BLaER1 treated with 17β-estradiol and CSF1 and Interleukin-3, amounts not matched to agents 10 nM and 100 nM (cell line): Measurements from ENCODE around the gene ADRM1.

Source experiments
- H3K27ac ChIP-seq, 11 experiments: shearing (Covaris generic); formaldehyde crosslinking; 2 replicates each; pipeline ENCODE4 v1.8.1; 2022
- H3K27me3 ChIP-seq, 11 experiments: shearing (Covaris generic); formaldehyde crosslinking; 2 replicates each; pipeline ENCODE4 v1.8.1; 2022
- H3K36me3 ChIP-seq, 11 experiments: shearing (Covaris generic); formaldehyde crosslinking; 2 replicates each; pipeline ENCODE4 v1.8.1; 2022
- H3K4me1 ChIP-seq, 10 experiments: shearing (Covaris generic); formaldehyde crosslinking; 2 replicates each; pipeline ENCODE4 v1.8.1; 2022
- H3K4me2 ChIP-seq, 11 experiments: shearing (Covaris generic); formaldehyde crosslinking; 2 replicates each; pipeline ENCODE4 v1.8.1; 2022
- H3K4me3 ChIP-seq, 10 experiments: shearing (Covaris generic); formaldehyde crosslinking; 2 replicates each; pipeline ENCODE4 v1.8.1; 2022
- H3K9ac ChIP-seq, 11 experiments: shearing (Covaris generic); formaldehyde crosslinking; 2 replicates each; pipeline ENCODE4 v1.8.1; 2022
- H3K9me3 ChIP-seq, 11 experiments: shearing (Covaris generic); formaldehyde crosslinking; replicated peaks in 1 of 11; 2 replicates each; pipeline ENCODE4 v1.8.1; 2022
- H4K20me1 ChIP-seq, 11 experiments: shearing (Covaris generic); formaldehyde crosslinking; 2 replicates each; pipeline ENCODE4 v1.8.1; 2022
- Cebpa-rat ChIP-seq, 11 experiments: shearing (Covaris generic); IDR thresholded peaks; 2 replicates each; pipeline ENCODE4 v1.8.1; 2022

Gene ADRM1

DNA sequence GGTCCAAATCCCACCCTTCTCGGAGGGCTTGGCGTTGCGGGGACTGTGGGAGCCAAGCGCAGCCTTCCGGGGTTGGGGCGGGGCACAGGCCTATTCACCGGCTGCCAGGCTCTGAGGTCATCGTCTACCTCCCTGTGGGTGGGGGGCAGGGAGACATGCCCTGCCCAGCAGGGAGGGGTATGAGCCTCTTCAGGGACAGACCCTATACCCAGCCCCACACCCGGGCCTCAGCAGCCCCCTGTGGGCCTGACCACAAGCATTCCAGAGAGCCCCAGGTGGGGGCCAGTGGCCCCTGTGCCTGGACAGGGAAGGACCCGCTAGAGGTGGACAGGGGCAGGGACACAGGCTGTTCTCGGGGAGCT lies 52.7 kb downstream of the ADRM1 start:
- H3K4me3 ChIP-seq, result no peak overlapping the region; a peak in 2 of 20 replicates
- peak overlapping the region in 6 of 11 experiments; percentile 11 to 66 (median 62); a peak in 8 of 22 replicates for H3K9ac ChIP-seq
- TF ChIP-seq Cebpa-rat (IDR thresholded peaks at IDR 0.05), result no peak
- peak overlapping the region in 2 of 11 experiments; percentile 54 to 61; a peak in 4 of 22 replicates for H3K27ac ChIP-seq
- H3K36me3 ChIP-seq, result peaks cover 0 to 13% (median 9%) of the 10 kb centered on the region in 11 experiments; a peak in 8 of 22 replicates
- peaks cover 0 to 68% (median 25%) of the 10 kb centered on the region in 11 experiments; a peak in 11 of 22 replicates for H4K20me1 ChIP-seq
- H3K27me3 ChIP-seq, result peaks cover 0 to 13% (median 0%) of the 10 kb centered on the region in 11 experiments; a peak in 4 of 22 replicates
- peak overlapping the region; percentile 85 to 98 (median 96) for H3K4me2 ChIP-seq
- no peaks in the 10 kb centered on the region for H3K9me3 ChIP-seq
- peaks cover 44 to 69% (median 58%) of the 10 kb centered on the region in 10 experiments for H3K4me1 ChIP-seq

DNA sequence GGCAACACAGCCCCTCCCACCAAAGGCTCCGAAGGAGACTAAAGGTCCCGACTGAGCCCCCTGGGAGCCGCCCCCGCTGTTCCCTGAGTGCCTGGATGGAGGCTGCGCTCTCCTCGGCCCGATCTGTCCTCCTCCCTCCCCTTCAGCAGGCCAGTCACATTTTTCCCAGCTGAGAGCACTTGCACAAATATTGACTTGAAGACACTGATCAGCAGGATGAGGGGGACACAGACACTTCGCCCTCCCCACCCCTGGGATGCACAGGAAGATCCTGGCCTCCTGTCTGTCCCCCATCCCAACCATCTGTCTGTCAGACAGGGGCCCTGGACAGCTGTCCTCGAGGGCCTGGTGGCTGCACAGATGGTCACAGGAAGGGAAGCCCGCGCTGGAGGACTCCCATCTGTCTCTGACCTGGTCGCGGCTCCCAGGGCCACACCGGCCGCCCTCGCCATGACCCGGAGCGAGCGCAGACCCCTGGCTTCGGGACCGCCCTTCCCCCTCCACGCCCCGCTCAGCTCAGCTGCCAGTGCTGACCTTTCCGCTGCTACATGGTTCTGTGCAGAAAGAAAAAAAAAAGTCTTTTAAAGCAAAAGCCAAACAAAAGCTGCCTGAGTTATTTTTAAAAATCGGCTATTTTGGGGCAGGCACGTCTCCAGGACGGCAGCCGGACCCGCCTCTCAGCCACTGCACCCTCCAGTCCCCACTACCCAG lies 53.2 kb downstream of the ADRM1 start:
- peaks cover 0 to 8% (median 7%) of the 10 kb centered on the region in 11 experiments; a peak in 8 of 22 replicates for H3K36me3 ChIP-seq
- H3K4me3 ChIP-seq, result peak overlapping the region in 4 of 10 experiments; percentile 8 to 51 (median 38); a peak in 2 of 20 replicates
- peaks cover 44 to 69% (median 58%) of the 10 kb centered on the region in 10 experiments for H3K4me1 ChIP-seq
- H3K9me3 ChIP-seq, result no peaks in the 10 kb centered on the region
- peak overlapping the region in 9 of 11 experiments; percentile 37 to 66 (median 48); a peak in 15 of 22 replicates for H3K27ac ChIP-seq
- H3K9ac ChIP-seq, result peak overlapping the region; percentile 36 to 66 (median 57); a peak in 19 of 22 replicates
- peaks cover 0 to 64% (median 25%) of the 10 kb centered on the region in 11 experiments; a peak in 11 of 22 replicates for H4K20me1 ChIP-seq
- H3K4me2 ChIP-seq, result peak overlapping the region; percentile 85 to 98 (median 96)
- TF ChIP-seq Cebpa-rat (IDR thresholded peaks at IDR 0.05), result no peak
- H3K27me3 ChIP-seq, result peaks cover 0 to 13% (median 0%) of the 10 kb centered on the region in 11 experiments; a peak in 4 of 22 replicates

DNA sequence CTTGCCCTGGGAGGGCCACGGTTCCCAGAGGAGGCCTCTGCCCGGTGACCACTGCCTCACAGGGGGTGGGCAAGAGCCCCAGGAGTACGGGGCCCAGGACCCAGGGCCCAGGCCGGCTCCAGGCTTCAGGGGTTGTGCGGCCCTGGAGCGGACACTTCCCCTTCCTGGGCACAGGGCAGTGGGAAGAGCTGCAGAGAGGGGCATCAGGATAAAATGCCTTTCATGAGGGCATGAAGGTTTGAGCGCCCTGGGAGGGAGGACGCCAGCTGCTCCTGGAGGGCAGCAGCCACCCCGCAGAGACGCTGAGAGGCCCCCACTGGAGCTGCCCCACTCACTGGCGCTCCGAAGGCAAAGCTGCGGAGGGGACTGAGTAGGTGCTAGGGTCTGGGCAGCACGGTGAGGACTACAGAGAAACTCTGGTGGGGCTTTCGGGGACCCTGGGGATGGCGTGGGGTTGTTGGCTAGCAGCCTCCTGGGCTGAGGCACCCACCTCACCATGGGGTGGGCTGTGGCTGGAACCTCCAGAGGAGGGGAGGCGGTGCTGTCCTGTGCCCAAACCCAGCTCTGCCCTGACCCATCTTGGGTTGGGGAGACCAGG lies 53.9 kb downstream of the ADRM1 start:
- H3K27me3 ChIP-seq, result peaks cover 0 to 13% (median 0%) of the 10 kb centered on the region in 11 experiments; a peak in 4 of 22 replicates
- H3K4me2 ChIP-seq, result peak overlapping the region; percentile 85 to 98 (median 96)
- peak overlapping the region; percentile 36 to 66 (median 57); a peak in 20 of 22 replicates for H3K9ac ChIP-seq
- peaks cover 44 to 74% (median 58%) of the 10 kb centered on the region in 10 experiments for H3K4me1 ChIP-seq
- H3K4me3 ChIP-seq, result peak overlapping the region in 9 of 10 experiments; percentile 2 to 57 (median 39); a peak in 13 of 20 replicates
- H3K27ac ChIP-seq, result peak overlapping the region in 9 of 11 experiments; percentile 37 to 66 (median 48); a peak in 17 of 22 replicates
- H3K36me3 ChIP-seq, result peaks cover 0 to 2% (median 1%) of the 10 kb centered on the region in 11 experiments; a peak in 5 of 22 replicates
- TF ChIP-seq Cebpa-rat (IDR thresholded peaks at IDR 0.05), result no peak
- H3K9me3 ChIP-seq, result no peaks in the 10 kb centered on the region
- H4K20me1 ChIP-seq, result peaks cover 0 to 70% (median 25%) of the 10 kb centered on the region in 11 experiments; a peak in 12 of 22 replicates

DNA sequence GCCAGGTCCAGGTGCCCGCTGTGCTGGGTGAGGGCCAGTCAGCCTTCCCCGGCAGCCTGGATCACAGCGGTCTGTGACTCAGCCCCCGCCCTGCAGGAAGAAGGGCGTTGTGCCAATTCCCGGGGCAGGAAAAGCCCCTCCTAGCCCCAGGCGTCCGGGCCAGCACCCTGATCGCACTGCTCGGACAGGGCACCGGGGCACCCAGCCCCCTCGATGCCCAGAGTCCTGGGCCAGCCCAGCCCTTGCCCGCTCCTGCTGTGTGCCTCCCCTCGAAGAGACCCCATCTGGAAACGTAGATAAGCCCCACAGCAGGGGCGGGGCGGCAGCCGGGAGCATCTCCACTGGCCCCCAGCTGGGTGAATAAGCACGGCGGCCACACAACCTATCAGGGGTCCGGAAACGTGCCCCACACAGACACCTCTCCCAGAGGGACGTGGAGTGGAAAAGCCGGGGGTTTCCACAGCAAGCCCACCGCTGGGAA lies 54.4 kb downstream of the ADRM1 start:
- H3K9ac ChIP-seq, result peak overlapping the region; percentile 36 to 66 (median 57); a peak in 20 of 22 replicates
- H3K27ac ChIP-seq, result peak overlapping the region in 10 of 11 experiments; percentile 1 to 66 (median 48); a peak in 19 of 22 replicates
- H3K27me3 ChIP-seq, result peaks cover 0 to 13% (median 0%) of the 10 kb centered on the region in 11 experiments; a peak in 4 of 22 replicates
- H3K36me3 ChIP-seq, result no peaks in the 10 kb centered on the region; a peak in 1 of 22 replicates
- H3K9me3 ChIP-seq, result no peaks in the 10 kb centered on the region
- peaks cover 0 to 76% (median 25%) of the 10 kb centered on the region in 11 experiments; a peak in 12 of 22 replicates for H4K20me1 ChIP-seq
- peak overlapping the region; percentile 85 to 98 (median 96) for H3K4me2 ChIP-seq
- TF ChIP-seq Cebpa-rat (IDR thresholded peaks at IDR 0.05), result no peak
- peaks cover 44 to 78% (median 59%) of the 10 kb centered on the region in 10 experiments for H3K4me1 ChIP-seq
- H3K4me3 ChIP-seq, result peak overlapping the region in 8 of 10 experiments; percentile 2 to 57 (median 40); a peak in 14 of 20 replicates

DNA sequence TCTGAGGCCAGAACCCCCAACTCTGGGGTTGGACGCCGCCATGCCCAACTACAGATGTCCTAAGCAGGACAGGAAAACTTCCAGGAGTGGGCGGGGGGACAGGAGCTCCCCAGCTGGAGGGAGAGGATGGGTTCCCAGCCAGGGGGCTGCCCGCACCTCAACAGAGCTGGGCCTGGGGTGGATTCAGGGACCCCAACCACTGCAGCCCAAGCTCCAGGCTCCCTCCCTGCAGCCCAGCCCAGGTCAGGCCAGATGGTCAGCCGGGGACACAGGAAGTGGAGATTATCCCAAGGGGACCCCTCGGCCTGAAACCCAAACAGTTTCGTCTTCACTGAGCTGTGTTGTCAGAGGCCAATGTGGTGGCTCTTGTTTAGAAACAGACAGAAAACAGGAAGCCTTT lies 54.9 kb downstream of the ADRM1 start:
- peaks cover 44 to 80% (median 63%) of the 10 kb centered on the region in 10 experiments for H3K4me1 ChIP-seq
- TF ChIP-seq Cebpa-rat (IDR thresholded peaks at IDR 0.05), result no peak
- H3K9me3 ChIP-seq, result no peaks in the 10 kb centered on the region
- peak overlapping the region; percentile 85 to 98 (median 96) for H3K4me2 ChIP-seq
- peaks cover 0 to 78% (median 26%) of the 10 kb centered on the region in 11 experiments; a peak in 14 of 22 replicates for H4K20me1 ChIP-seq
- no peaks in the 10 kb centered on the region; a peak in 1 of 22 replicates for H3K36me3 ChIP-seq
- H3K27ac ChIP-seq, result peak overlapping the region in 10 of 11 experiments; percentile 1 to 66 (median 48); a peak in 18 of 22 replicates
- peak overlapping the region in 6 of 10 experiments; percentile 37 to 57 (median 41); a peak in 7 of 20 replicates for H3K4me3 ChIP-seq
- H3K9ac ChIP-seq, result peak overlapping the region; percentile 36 to 66 (median 57); a peak in 18 of 22 replicates
- peaks cover 0 to 13% (median 0%) of the 10 kb centered on the region in 11 experiments; a peak in 4 of 22 replicates for H3K27me3 ChIP-seq
